Heart right ventricle (tissue), 16 donors: Measurements from ENCODE around the gene WFDC1. TPM values are rescaled to one million over a fixed set of nuclear protein-coding genes. Genes with fewer than 3 reads are reported as not detected.
"Not testable (repeated sequence)": the region's sequence is repeated elsewhere in the genome, so short reads cannot be mapped to it uniquely, and the experiment has no call there.

Experiments used
- ATAC-seq, 8 donors: fragments of 200-7000 bp; cut with Tn5 transposase; one replicate each; pipeline ENCODE4 v1.9.1; 2020; ENCODE audit warnings: mild to moderate bottlenecking in 8 of 8, moderate library complexity in 8 of 8, moderate number of reproducible peaks in 1 of 8
- DNase-seq, 2 donors: peaks; one replicate each; pipeline ENCODE4 v3.0.0-alpha.2; 2020
- H3K27ac ChIP-seq, 10 donors: fragments of 200-600 bp; sonication (generic) in 2 of 10; one replicate each; pipeline versions ENCODE4 v1.5.0 to v1.8.0; 2020 to 2022; ENCODE audit warnings: mild to moderate bottlenecking in 3 of 10
- H3K27me3 ChIP-seq, 7 donors: fragments of 200-600 bp; one replicate each; pipeline ENCODE4 v1.8.0; 2021 to 2022; ENCODE audit warnings: mild to moderate bottlenecking in 2 of 7
- H3K36me3 ChIP-seq, 9 donors: fragments of 200-600 bp; sonication (generic) in 1 of 9; one replicate each; pipeline versions ENCODE4 v1.5.0 to v1.8.0; 2020 to 2022; ENCODE audit warnings: mild to moderate bottlenecking in 2 of 9
- H3K4me1 ChIP-seq, 9 donors: fragments of 200-600 bp; sonication (generic) in 1 of 9; one replicate each; pipeline versions ENCODE4 v1.5.0 to v1.8.0; 2020 to 2022; ENCODE audit warnings: mild to moderate bottlenecking in 4 of 9
- H3K4me3 ChIP-seq, 10 donors: fragments of 200-600 bp; sonication (generic) in 2 of 10; one replicate each; pipeline versions ENCODE4 v1.5.0 to v1.8.0; 2020 to 2022; ENCODE audit warnings: mild to moderate bottlenecking in 7 of 10, moderate library complexity in 2 of 10
- H3K9me3 ChIP-seq, 11 donors: fragments of 200-600 bp in 10 of 11; sonication (generic) in 2 of 11; one replicate each; pipeline versions ENCODE4 v1.5.0 to v1.8.0; 2013 to 2022; ENCODE audit warnings: mild to moderate bottlenecking in 2 of 11, control low read depth in 1 of 11, moderate library complexity in 1 of 11
- WGBS, 2 donors: extraction: QIAGEN DNeasy Blood & Tissue Kit; methylation state at CpG; one replicate each; pipeline ENCODE4 v1.1.7; 2013; ENCODE audit warnings: inconsistent platforms in 1 of 2; 5-methylcytosine and 5-hydroxymethylcytosine counted together
- intact Hi-C, 10 donors: fragments of 100-400 bp; cut with DNase I; formaldehyde crosslinking; loops; one replicate each; pipeline versions ENCODE4 v1.11.1 to v1.14.2; 2022
- polyA plus RNA-seq, 2 donors: library from polyadenylated mRNA; stranded (reverse); fragments of 200-250 nt; gene quantifications; one replicate each; pipeline ENCODE4 v1.2.3, GENCODE V29; 2013
- total RNA-seq, 10 donors: library from RNA; stranded (reverse); fragmentation: NEBNext Ultra II Directional in 3 of 10; extraction: Animal tissue kit (Norgen Biotek cat#: 25700) in 3 of 10; gene quantifications; one replicate each; pipeline versions ENCODE4 v1.2.1 to v1.2.4, GENCODE V29; 2021 to 2023
- TF ChIP-seq, protein P1 (sequence below), 9 donors: fragments of 200-600 bp; sonication (generic) in 2 of 9; IDR thresholded peaks; one replicate each; pipeline versions ENCODE4 v1.5.0 to v1.8.0; 2021 to 2022; ENCODE audit warnings: antibody characterized with exemption in 9 of 9, mild to moderate bottlenecking in 5 of 9, moderate library complexity in 1 of 9
- donor health status: Arrhythmogenic right ventricular cardiomyopathy.
- donor health status: ischemic (EF 13 %, LVEDD 7.1; RV severe dilation, severe dysfunction).
- donor health status: healthy with polysubstance abuse.
- donor health status: DM: no; HTN: yes; CAD: no.
- donor health status: DM: no; HTN: no; CAD: no.
- donor health status: ischemic (EF 25% LVEDD 6.9; RV normal size, moderate dysfunction).
- donor health status: ischemic (EF 25% LVEDD 5.7; RV mildly dilated, moderate dysfunction).
- donor health status: healthy.
- donor health status: DM: yes; HTN: yes; CAD: no.
- donor health status: Ischemic cardiomyopathy.
- donor health status: ischemic (EF 35%, LVEDD 5.7; RV mildly dilated, moderate dysfunction).
- donor health status: nonischemic (EF 11% LVEDD 7.7; RV severe dilation, severe dysfunction).
- donor health status: DM: yes; HTN: yes; CAD: no.
- donor health status: PGD.
- donor health status: ischemic (EF 29% LVEDD 5.4; RV normal size, mild dysfunction).
- donor health status: nonischemic (EF 23%, LVEDD 6.1; RV moderate dilation, normal function).

WFDC1 gene
- total and polyA plus RNA-seq, 12 donors, result 0.55 to 5.7 (median 1.1) TPM

DNA sequence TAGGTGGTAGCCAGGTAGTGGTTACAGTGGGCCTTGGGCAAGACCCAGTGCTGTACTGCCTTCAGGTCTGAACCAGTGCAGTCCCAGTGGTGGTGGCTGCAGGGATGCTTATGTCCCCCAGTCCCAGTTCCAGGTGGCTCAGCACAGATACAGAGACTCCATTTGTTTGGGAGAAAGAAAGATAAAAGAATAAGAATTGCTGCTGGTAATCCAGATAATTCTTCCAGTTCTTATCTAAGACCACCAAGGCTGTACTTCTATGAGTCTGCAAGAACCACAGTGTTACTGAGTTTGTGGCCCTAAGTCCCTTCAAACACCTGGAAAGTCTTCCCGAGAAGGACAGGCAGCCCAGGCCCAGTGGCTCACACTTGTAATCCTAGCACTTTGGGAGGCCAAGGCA, 39.8 kb downstream of the WFDC1 start:
- DNase-seq (no peak), ATAC-seq (no peak)
- WGBS, 2 donors, result 76 to 86% methylated on average over 1 of the region's 1 CpG
- Histone ChIP-seq H3K4me1 (no peaks in the 10 kb centered on the region), H3K9me3 (peaks cover 0 to 34% (median 9%) of the 10 kb centered on the region in 11 donors), H3K36me3 (no peaks in the 10 kb centered on the region), H3K27ac (no peak overlapping the region), H3K4me3 (no peak overlapping the region), H3K27me3 (peaks cover 0 to 3% (median 0%) of the 10 kb centered on the region in 7 donors)
- TF ChIP-seq, protein P1, sequence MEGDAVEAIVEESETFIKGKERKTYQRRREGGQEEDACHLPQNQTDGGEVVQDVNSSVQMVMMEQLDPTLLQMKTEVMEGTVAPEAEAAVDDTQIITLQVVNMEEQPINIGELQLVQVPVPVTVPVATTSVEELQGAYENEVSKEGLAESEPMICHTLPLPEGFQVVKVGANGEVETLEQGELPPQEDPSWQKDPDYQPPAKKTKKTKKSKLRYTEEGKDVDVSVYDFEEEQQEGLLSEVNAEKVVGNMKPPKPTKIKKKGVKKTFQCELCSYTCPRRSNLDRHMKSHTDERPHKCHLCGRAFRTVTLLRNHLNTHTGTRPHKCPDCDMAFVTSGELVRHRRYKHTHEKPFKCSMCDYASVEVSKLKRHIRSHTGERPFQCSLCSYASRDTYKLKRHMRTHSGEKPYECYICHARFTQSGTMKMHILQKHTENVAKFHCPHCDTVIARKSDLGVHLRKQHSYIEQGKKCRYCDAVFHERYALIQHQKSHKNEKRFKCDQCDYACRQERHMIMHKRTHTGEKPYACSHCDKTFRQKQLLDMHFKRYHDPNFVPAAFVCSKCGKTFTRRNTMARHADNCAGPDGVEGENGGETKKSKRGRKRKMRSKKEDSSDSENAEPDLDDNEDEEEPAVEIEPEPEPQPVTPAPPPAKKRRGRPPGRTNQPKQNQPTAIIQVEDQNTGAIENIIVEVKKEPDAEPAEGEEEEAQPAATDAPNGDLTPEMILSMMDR (IDR thresholded peaks at IDR 0.05), result no peak
- intact Hi-C loops, result no loop called here

DNA sequence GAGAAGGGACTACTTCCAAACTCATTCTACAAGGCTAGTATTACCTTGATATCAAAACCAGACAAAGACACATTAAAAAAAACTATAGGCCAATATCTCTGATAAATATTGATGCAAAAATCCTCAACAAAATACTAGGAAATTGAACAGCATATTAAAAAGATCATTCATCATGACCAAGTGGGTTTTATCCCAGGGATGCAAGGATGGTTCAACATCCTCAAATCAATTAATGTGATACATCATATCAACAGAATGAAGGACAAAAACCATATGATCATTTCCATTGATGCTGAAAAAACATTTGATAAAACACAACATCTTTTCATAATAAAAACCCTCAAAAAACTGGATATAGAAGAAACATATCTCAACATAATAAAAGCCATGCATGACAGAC, 42.6 kb downstream of the WFDC1 start:
- H3K4me1 ChIP-seq, H3K36me3 ChIP-seq, ATAC-seq, intact Hi-C loops, DNase-seq, H3K27ac ChIP-seq, H3K4me3 ChIP-seq, H3K27me3 ChIP-seq: not testable (repeated sequence)
- H3K9me3 ChIP-seq, result peaks cover 0 to 34% (median 9%) of the 10 kb centered on the region in 11 donors

DNA sequence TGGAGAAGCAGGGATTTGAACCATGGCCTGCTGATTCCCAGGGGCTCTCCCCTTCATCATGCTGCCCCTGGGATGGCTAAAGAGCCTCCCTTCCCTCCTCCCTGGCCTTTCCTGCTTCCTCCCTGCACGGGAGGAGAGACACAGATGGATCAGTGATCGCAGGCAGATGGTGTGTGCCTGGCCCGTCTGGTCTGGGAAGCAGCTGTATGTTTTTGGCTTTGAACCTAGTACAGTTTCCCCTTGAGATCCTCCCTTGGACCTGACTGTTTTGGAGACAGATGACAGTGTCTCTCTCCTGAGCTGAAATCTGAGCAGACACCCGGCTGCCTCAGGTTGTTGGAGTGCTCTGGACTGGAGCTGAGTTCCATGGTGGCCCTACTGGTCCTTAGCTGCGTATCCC, 44.6 kb downstream of the WFDC1 start:
- Histone ChIP-seq H3K9me3 (peaks cover 0 to 34% (median 9%) of the 10 kb centered on the region in 11 donors), H3K27ac (no peak overlapping the region), H3K27me3 (peaks cover 0 to 3% (median 0%) of the 10 kb centered on the region in 7 donors), H3K4me3 (no peak overlapping the region), H3K36me3 (no peaks in the 10 kb centered on the region), H3K4me1 (no peaks in the 10 kb centered on the region)
- 33 to 42% methylated on average over 5 of the region's 5 CpGs for WGBS, 2 donors
- ATAC-seq (peak in 2 of 8 donors; percentile 22 to 39), DNase-seq (no peak)
- intact Hi-C loops, result no loop called here
- TF ChIP-seq, protein P1 (IDR thresholded peaks at IDR 0.05), result no peak

DNA sequence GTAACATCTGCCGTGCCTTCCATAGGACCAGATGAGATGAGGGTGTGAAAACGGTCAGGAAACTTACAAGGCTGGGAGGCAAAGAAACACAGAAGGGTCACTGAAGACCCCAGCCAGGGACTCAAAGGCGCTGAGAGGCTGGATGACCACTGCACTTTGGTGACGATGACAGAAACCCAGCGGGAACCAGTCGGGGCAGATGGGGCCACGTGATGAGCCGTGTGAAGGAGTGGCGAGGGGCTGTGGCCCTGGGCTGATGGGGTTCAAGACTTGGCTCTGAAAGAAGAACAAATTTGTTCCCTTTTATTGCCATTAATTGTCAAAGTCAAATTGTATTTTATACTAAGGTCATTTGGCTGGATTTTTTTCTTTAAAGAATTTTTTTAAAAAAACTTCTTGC, 45.1 kb downstream of the WFDC1 start:
- H3K9me3 ChIP-seq, result peaks cover 0 to 33% (median 9%) of the 10 kb centered on the region in 11 donors
- no peak for ATAC-seq
- WGBS, 2 donors, result 65 to 70% methylated on average over 9 of the region's 9 CpGs

More for the DNA sequence above, 45.1 kb downstream of the WFDC1 start:
- no peak for DNase-seq
- intact Hi-C loops, result no loop called here
- Histone ChIP-seq H3K4me1 (no peaks in the 10 kb centered on the region), H3K4me3 (no peak overlapping the region), H3K36me3 (no peaks in the 10 kb centered on the region), H3K27ac (no peak overlapping the region), H3K27me3 (peaks cover 0 to 3% (median 0%) of the 10 kb centered on the region in 7 donors)
- TF ChIP-seq, protein P1 (IDR thresholded peaks at IDR 0.05), result no peak
